Ishikawa (cell line): Measurements from ENCODE around the gene NUDC.

Experiments used
- CEBPB ChIP-seq: IDR thresholded peaks from 2 replicates; pipeline ENCODE4 v1.6.1; 2012
- CREB1 ChIP-seq: IDR thresholded peaks from 2 replicates; pipeline ENCODE4 v1.6.1; 2012; ENCODE audit warnings: low read depth
- EGR1 ChIP-seq: IDR thresholded peaks from 2 replicates; pipeline ENCODE4 v1.6.1; 2012
- EP300 ChIP-seq: IDR thresholded peaks from 2 replicates; pipeline ENCODE4 v1.6.1; 2012; ENCODE audit warnings: borderline replicate concordance
- FOXM1 ChIP-seq: IDR thresholded peaks from 2 replicates; pipeline ENCODE4 v1.6.1; 2012; ENCODE audit warnings: low read depth, borderline replicate concordance
- MAX ChIP-seq: IDR thresholded peaks from 2 replicates; pipeline ENCODE4 v1.6.1; 2012
- NFIC ChIP-seq: IDR thresholded peaks from 2 replicates; pipeline ENCODE4 v1.6.1; 2012
- RAD21 ChIP-seq: IDR thresholded peaks from 2 replicates; pipeline ENCODE4 v1.6.1; 2012; ENCODE audit warnings: low read depth
- REST ChIP-seq: IDR thresholded peaks from 2 replicates; pipeline ENCODE4 v1.6.1; 2012; ENCODE audit warnings: low read depth, mild to moderate bottlenecking
- TAF1 ChIP-seq: IDR thresholded peaks from 2 replicates; pipeline ENCODE4 v1.6.1; 2012; ENCODE audit warnings: low read depth, mild to moderate bottlenecking
- TEAD4 ChIP-seq: IDR thresholded peaks from 2 replicates; pipeline ENCODE4 v1.6.1; 2012
- USF1 ChIP-seq: IDR thresholded peaks from 2 replicates; pipeline ENCODE4 v1.6.1; 2012
- YY1 ChIP-seq: IDR thresholded peaks from 2 replicates; pipeline ENCODE4 v1.6.1; 2012; ENCODE audit warnings: low read depth
- ZBTB7A ChIP-seq: IDR thresholded peaks from 2 replicates; pipeline ENCODE4 v1.6.1; 2012; ENCODE audit warnings: low read depth

DNA sequence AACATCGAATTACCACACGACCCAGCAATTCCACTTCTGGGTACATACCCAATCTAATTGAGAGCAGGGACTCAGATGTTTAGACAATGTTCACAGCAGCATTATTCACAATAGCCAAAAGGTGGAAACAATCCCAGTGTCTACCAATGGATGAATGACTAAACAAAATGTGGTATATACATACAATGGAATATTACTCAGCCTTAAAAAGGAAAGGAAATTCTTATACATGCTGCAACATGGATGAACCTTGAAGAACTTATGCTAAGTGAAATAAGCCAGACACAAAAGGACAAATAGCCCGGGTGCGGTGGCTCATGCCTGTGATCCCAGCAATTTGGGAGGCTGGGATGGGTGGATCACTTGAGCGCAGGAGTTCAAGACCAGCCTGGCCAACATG is 31.8 kb downstream of the NUDC start:
- TF ChIP-seq FOXM1 (no peak), RAD21 (no peak), EGR1 (no peak), CREB1 (no peak), TAF1 (no peak), CEBPB (no peak), USF1 (no peak), EP300 (no peak), REST (no peak), YY1 (no peak), MAX (no peak), NFIC (no peak), ZBTB7A (no peak), TEAD4 (no peak)
